OCI-LY1 (cell line): ENCODE results near the gene MACF1.
A peak's percentile ranks its signal among the peaks of the same experiment; 100 is the strongest.

Experiments
- H2AFZ ChIP-seq: fragments of 200-600 bp; sonication (generic), shearing (Covaris generic); 2 replicates; pipeline ENCODE4 v1.6.0; 2014; ENCODE audit warnings: antibody characterized with exemption, mild to moderate bottlenecking, low read length
- H3F3A ChIP-seq: fragments of 200-600 bp; sonication (generic), shearing (Covaris generic); 2 replicates; pipeline ENCODE4 v1.6.0; 2014; ENCODE audit warnings: mild to moderate bottlenecking, antibody characterized with exemption, low read length, moderate library complexity; ENCODE audit not compliant: insufficient read depth
- H3K27ac ChIP-seq: fragments of 200-600 bp; sonication (generic); 2 replicates; pipeline ENCODE4 v1.5.1; 2014; ENCODE audit warnings: low read length, mixed run types, mild to moderate bottlenecking, low read depth; ENCODE audit not compliant: poor library complexity, severe bottlenecking
- H3K27me3 ChIP-seq: fragments of 200-600 bp; sonication (generic); 2 replicates; pipeline ENCODE4 v1.6.0; 2014; ENCODE audit warnings: antibody characterized with exemption, mild to moderate bottlenecking, low read length, moderate library complexity; ENCODE audit not compliant: insufficient read depth
- H3K36me3 ChIP-seq: fragments of 200-600 bp; sonication (generic); 2 replicates; pipeline ENCODE4 v1.6.1; 2014; ENCODE audit warnings: mild to moderate bottlenecking, antibody characterized with exemption, low read length, moderate library complexity, mixed read lengths; ENCODE audit not compliant: insufficient read depth
- H3K4me1 ChIP-seq: fragments of 200-600 bp; sonication (generic); 2 replicates; pipeline ENCODE4 v1.5.1; 2014; ENCODE audit warnings: mild to moderate bottlenecking, low read length, moderate library complexity; ENCODE audit not compliant: insufficient read depth, severe bottlenecking
- H3K4me2 ChIP-seq: fragments of 200-600 bp; sonication (generic), shearing (Covaris generic); 2 replicates; pipeline ENCODE4 v1.6.1; 2014; ENCODE audit warnings: low read length
- H3K4me3 ChIP-seq: fragments of 200-600 bp; sonication (generic); 2 replicates; pipeline ENCODE4 v1.5.1; 2014; ENCODE audit warnings: low read length, low read depth, mild to moderate bottlenecking, mixed read lengths; ENCODE audit not compliant: poor library complexity, severe bottlenecking
- H3K79me2 ChIP-seq: fragments of 200-600 bp; shearing (Covaris generic); 2 replicates; pipeline ENCODE4 v1.6.1; 2016; ENCODE audit warnings: mixed run types, low read length, mixed read lengths; ENCODE audit not compliant: insufficient read depth
- H3K9ac ChIP-seq: fragments of 200-600 bp; sonication (generic), shearing (Covaris generic); 2 replicates; pipeline ENCODE4 v1.6.1; 2014; ENCODE audit warnings: mild to moderate bottlenecking, low read length, mixed read lengths
- H3K9me2 ChIP-seq: fragments of 200-600 bp; sonication (generic), shearing (Covaris generic); 2 replicates; pipeline ENCODE4 v1.6.1; 2014; ENCODE audit warnings: low read depth, mild to moderate bottlenecking, low read length, mixed read lengths
- H3K9me3 ChIP-seq: fragments of 200-600 bp; shearing (Covaris generic); 2 replicates; pipeline ENCODE4 v1.6.1; 2014; ENCODE audit warnings: low read length, mixed read lengths
- H4K20me1 ChIP-seq: fragments of 200-600 bp; sonication (generic), shearing (Covaris generic); 2 replicates; pipeline ENCODE4 v1.6.0; 2016; ENCODE audit warnings: mild to moderate bottlenecking, low read length; ENCODE audit not compliant: insufficient read depth
- CTCF ChIP-seq: fragments of 200-600 bp; sonication (generic), shearing (Covaris generic); IDR thresholded peaks from 2 replicates; pipeline ENCODE4 v1.5.1; 2017; ENCODE audit warnings: mild to moderate bottlenecking, antibody characterized with exemption, low read length, moderate library complexity, mixed read lengths
- EZH2 ChIP-seq: fragments of 200-600 bp; sonication (generic), shearing (Covaris generic); IDR thresholded peaks from 2 replicates; pipeline ENCODE4 v1.8.0; 2017; ENCODE audit warnings: borderline replicate concordance, mixed run types, mild to moderate bottlenecking, antibody characterized with exemption, low read length, moderate library complexity, mixed read lengths

The MACF1 gene

GRCh38 chr1:39409055-39409816, 204.7 kb downstream of the MACF1 start:
- peak overlapping the region; percentile 78 for H3K4me2 ChIP-seq
- no peaks in the 10 kb centered on the region for H3K27me3 ChIP-seq
- peak overlapping the region; percentile 70 for H3K4me3 ChIP-seq
- no peaks in the 10 kb centered on the region for H3F3A ChIP-seq
- TF ChIP-seq EZH2 (no peak), CTCF (no peak)
- peaks cover 25% of the 10 kb centered on the region for H3K4me1 ChIP-seq
- H2AFZ ChIP-seq: no peak overlapping the region
- H3K9me3 ChIP-seq: no peaks in the 10 kb centered on the region
- H3K9ac ChIP-seq: peak overlapping the region; percentile 58
- no peaks in the 10 kb centered on the region for H3K79me2 ChIP-seq
- H3K9me2 ChIP-seq: no peaks in the 10 kb centered on the region
- H3K27ac ChIP-seq: no peak overlapping the region
- no peaks in the 10 kb centered on the region for H3K36me3 ChIP-seq
- no peaks in the 10 kb centered on the region for H4K20me1 ChIP-seq

GRCh38 chr1:39410915-39411436, 206.5 kb downstream of the MACF1 start:
- no peaks in the 10 kb centered on the region for H4K20me1 ChIP-seq
- H3K9ac ChIP-seq: no peak overlapping the region; the same call in 1 of the 2 replicates
- H3K27me3 ChIP-seq: no peaks in the 10 kb centered on the region
- no peaks in the 10 kb centered on the region for H3K9me2 ChIP-seq
- peaks cover 25% of the 10 kb centered on the region for H3K4me1 ChIP-seq
- H3K4me2 ChIP-seq: no peak overlapping the region; the same call in 1 of the 2 replicates
- no peak overlapping the region for H2AFZ ChIP-seq
- H3K9me3 ChIP-seq: no peaks in the 10 kb centered on the region
- H3K79me2 ChIP-seq: no peaks in the 10 kb centered on the region
- no peaks in the 10 kb centered on the region; the same call in 1 of the 2 replicates for H3K36me3 ChIP-seq
- no peak overlapping the region for H3K27ac ChIP-seq
- no peaks in the 10 kb centered on the region for H3F3A ChIP-seq
- TF ChIP-seq CTCF: peak; percentile 79
- no peak for TF ChIP-seq EZH2
- H3K4me3 ChIP-seq: no peak overlapping the region

GRCh38 chr1:39411526-39412478, 207.3 kb downstream of the MACF1 start:
- H3K4me1 ChIP-seq: peaks cover 25% of the 10 kb centered on the region
- no peak overlapping the region for H3K27ac ChIP-seq
- H2AFZ ChIP-seq: no peak overlapping the region
- H3K9ac ChIP-seq: no peak overlapping the region; the same call in 1 of the 2 replicates
- no peaks in the 10 kb centered on the region; the same call in 1 of the 2 replicates for H3K36me3 ChIP-seq
- no peak overlapping the region; the same call in 1 of the 2 replicates for H3K4me2 ChIP-seq
- H3F3A ChIP-seq: no peaks in the 10 kb centered on the region
- no peaks in the 10 kb centered on the region for H3K27me3 ChIP-seq
- TF ChIP-seq CTCF: no peak
- TF ChIP-seq EZH2: no peak
- no peaks in the 10 kb centered on the region for H4K20me1 ChIP-seq
- no peaks in the 10 kb centered on the region for H3K9me2 ChIP-seq
- no peak overlapping the region for H3K4me3 ChIP-seq
- H3K79me2 ChIP-seq: no peaks in the 10 kb centered on the region
- H3K9me3 ChIP-seq: no peaks in the 10 kb centered on the region
